GM21576 (cell line): ENCODE data around the gene LSAMP.

Experiments used
- ATAC-seq: cut with Tn5 transposase; IDR thresholded peaks from one replicate; pipeline ENCODE4 v1.9.1; 2021; ENCODE audit warnings: mild to moderate bottlenecking, moderate library complexity; ENCODE audit not compliant: unreplicated experiment

Gene LSAMP

GRCh38 chr3:116179091-116179490 is 266.2 kb downstream of the LSAMP start:
- no peak for ATAC-seq

GRCh38 chr3:116176974-116177555 is 268.2 kb downstream of the LSAMP start:
- no peak for ATAC-seq

GRCh38 chr3:116166121-116166520 is 279.2 kb downstream of the LSAMP start:
- no peak for ATAC-seq

GRCh38 chr3:116165641-116166040 is 279.6 kb downstream of the LSAMP start:
- no peak for ATAC-seq

GRCh38 chr3:116165135-116165534 is 280.2 kb downstream of the LSAMP start:
- ATAC-seq: no peak

GRCh38 chr3:116164039-116164438 is 281.2 kb downstream of the LSAMP start:
- ATAC-seq: no peak

GRCh38 chr3:116161575-116162525 is 283.4 kb downstream of the LSAMP start:
- ATAC-seq: no peak

GRCh38 chr3:116160594-116160993 is 284.7 kb downstream of the LSAMP start:
- no peak for ATAC-seq

- ATAC-seq: no peak
These were observed 289.4 kb downstream of the LSAMP start for GRCh38 chr3:116155841-116156240.

GRCh38 chr3:116154389-116154788 is 290.9 kb downstream of the LSAMP start:
- ATAC-seq: no peak

GRCh38 chr3:116153174-116153573 is 292.1 kb downstream of the LSAMP start:
- ATAC-seq: no peak

GRCh38 chr3:116150655-116151167 is 294.6 kb downstream of the LSAMP start:
- ATAC-seq: no peak

GRCh38 chr3:116148881-116149851 is 296.1 kb downstream of the LSAMP start:
- ATAC-seq: no peak

- no peak for ATAC-seq
These were observed 299.7 kb downstream of the LSAMP start for GRCh38 chr3:116145613-116146012.

GRCh38 chr3:116141724-116142123 is 303.6 kb downstream of the LSAMP start:
- ATAC-seq: no peak

- ATAC-seq: peak; percentile 45
These were observed 305.1 kb downstream of the LSAMP start for GRCh38 chr3:116140100-116140689.

- ATAC-seq: peak; percentile 56
These were observed 305.6 kb downstream of the LSAMP start for GRCh38 chr3:116139641-116140040.

GRCh38 chr3:116135457-116136085 is 309.7 kb downstream of the LSAMP start:
- ATAC-seq: no peak

GRCh38 chr3:116129187-116129946 is 315.9 kb downstream of the LSAMP start:
- ATAC-seq: no peak
